H54 (cell line): ENCODE data around the gene LRRC8B.

ENCODE experiments used
- DNase-seq: peaks from one replicate; pipeline ENCODE4 v3.0.0; 2011; ENCODE audit warnings: low spot score, mixed read lengths; ENCODE audit not compliant: insufficient read length
- FAIRE-seq: peaks from 3 replicates; lab custom pipeline; 2011; peaks lifted over from hg19 to GRCh38; lab: Jason Lieb, UNC
- POLR2A ChIP-seq: IDR thresholded peaks from 2 replicates; pipeline ENCODE4 v1.6.1; 2011; ENCODE audit warnings: low read depth, mild to moderate bottlenecking, low read length

LRRC8B gene

GRCh38 chr1:89608319-89608983, 83.8 kb downstream of the LRRC8B start:
- TF ChIP-seq POLR2A, result no peak
- DNase-seq (no peak), FAIRE-seq (no peak)

GRCh38 chr1:89608984-89609725, 84.5 kb downstream of the LRRC8B start:
- DNase-seq (no peak), FAIRE-seq (no peak)
- TF ChIP-seq POLR2A, result no peak

GRCh38 chr1:89609781-89610456, 85.3 kb downstream of the LRRC8B start:
- no peak for TF ChIP-seq POLR2A
- FAIRE-seq (no peak), DNase-seq (no peak)

DNA sequence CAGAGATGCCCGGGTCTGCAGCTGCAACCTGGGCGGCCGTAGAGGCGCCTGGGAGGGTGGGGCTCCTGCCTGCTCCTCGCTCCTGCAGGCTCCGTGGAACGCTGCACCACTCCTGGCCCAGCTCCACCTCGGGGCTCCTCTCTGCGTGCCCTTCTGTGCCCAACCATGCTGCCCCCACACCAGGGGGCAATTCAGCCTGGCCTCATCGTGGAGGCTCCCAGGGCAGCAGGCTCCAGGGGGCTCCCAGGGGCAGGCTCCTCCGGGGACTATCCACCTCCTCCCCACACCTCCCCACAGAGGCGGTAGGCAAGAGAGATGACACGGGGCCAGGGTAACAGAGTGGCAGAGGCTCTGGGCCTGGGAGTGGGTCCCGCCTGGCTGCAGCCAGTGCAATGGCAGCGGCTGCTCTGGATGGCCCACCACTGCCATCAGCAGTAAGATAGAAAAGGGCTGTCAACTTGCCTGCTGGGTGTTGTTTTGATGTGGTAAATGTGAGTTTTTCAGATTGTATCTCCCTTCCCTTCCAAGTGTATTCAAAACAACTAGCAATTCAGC, 85.9 kb downstream of the LRRC8B start:
- no peak for TF ChIP-seq POLR2A
- DNase-seq (no peak), FAIRE-seq (no peak)

DNA sequence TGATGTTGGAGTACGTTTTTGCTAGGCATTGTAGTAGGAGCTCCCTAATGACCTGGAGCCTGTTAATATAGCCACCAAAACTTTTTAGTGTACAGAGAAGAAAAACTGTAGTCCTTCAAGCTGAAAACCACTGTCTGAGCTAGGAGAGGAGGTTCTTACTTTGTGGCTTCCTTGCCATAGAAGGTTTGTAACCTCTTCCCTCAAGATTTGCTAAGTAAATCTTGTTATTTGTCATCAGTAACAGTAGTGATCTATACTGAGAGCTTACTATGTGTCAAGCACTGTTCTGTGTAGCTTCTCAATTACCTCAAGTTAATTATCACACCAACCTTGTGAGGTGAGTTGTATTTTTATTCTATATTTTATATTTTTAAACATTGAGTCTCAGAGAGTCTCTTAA, 87.1 kb downstream of the LRRC8B start:
- no peak for DNase-seq
- FAIRE-seq, result no peak
- TF ChIP-seq POLR2A, result no peak

DNA sequence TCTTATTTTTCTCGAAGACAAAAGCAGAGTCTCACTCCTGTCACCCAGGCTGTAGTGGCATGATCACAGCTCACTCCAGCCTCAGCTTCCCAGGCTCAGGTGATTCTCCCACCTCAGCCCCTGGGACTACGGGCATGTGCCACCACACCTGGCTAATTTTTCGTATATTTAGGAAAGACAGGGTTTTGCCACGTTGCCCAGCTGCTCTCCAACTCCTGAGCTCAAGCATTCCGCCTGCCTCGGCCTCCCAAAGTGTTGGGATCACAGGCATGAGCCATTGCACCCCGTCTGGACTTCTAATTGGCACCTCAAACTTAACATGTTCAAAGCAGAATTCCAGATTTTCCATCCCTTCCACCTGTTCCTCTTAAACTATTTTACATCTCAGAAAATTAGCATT, 89.3 kb downstream of the LRRC8B start:
- DNase-seq (no peak), FAIRE-seq (no peak)
- TF ChIP-seq POLR2A, result no peak

DNA sequence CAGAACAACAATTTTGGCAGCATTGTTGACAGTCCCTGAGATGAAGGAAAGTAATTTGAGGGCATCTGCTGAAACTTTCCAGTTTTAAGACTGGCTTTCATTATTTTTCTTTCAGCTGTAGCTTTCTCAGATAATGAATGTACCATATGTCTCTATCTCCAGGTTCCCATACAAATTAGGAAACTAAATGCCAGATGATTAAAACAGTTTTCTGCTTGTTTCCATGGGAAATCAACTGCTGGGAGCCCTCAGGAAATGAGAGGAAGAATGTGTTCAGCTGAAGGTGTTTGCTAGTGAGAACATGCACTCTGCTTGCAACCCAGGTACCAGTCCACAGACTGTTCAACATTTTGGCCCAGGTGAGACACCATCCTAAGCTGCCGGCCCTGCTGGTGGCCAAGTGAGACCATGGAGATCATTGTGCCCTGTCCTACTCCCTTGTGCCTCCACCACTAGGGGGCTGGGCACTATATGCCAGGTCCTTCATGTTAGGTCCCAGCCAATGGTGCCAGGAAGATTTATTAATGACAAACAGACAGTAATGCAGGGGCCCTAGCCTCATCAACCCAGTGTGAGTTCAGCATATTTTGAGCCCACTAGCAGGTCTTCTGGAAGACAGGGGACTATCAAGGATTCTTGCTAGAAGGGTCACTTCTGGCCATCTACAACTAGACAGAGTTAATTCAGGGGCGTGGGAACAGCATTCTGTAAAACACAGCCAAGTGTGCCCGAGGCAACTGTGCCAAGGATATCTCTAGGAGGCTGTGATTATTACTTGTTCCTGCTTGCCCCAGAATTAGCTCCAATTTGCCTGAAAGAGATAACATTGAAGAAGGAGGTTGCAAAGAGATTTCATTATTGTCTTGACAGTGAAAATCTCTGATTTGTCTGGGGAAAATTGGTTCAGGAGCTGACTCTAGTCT, 91.3 kb downstream of the LRRC8B start:
- DNase-seq (no peak), FAIRE-seq (no peak)
- no peak for TF ChIP-seq POLR2A

DNA sequence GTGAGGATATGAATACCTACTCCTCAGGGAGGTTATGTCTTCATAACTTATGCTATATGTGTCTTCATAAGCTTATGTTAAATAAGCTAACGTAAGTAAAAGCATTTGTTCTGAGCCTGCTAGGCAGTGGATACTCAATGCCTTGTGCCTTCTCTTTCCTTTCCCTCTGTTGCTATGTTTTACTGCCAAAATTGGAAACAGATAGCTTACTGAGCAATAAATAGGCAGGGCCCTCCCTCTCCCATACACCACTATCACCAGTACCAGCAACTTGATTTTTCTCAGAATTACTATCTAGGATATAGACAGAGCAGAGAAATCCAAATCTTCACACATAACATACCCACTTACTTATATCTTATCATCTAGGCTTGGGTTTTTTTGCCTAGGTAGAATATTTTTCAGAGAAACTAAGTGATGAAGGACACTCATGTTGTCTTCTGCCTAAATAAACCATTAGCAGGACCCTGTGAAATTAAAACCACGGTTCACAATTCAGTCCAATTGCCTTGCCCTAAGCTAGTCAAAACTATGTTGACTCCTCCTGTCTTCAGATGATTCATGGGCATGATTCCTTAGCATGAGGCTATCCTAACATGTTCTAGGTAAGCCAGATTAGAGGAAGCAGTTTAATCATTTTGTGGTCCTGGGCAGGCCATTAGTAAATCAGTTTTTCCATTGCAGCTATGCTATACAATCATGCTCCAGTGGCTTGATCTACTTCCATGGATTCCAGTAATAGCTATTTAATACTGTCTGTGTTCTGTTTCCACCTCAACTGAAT, 92.4 kb downstream of the LRRC8B start:
- no peak for TF ChIP-seq POLR2A
- DNase-seq (no peak), FAIRE-seq (no peak)

DNA sequence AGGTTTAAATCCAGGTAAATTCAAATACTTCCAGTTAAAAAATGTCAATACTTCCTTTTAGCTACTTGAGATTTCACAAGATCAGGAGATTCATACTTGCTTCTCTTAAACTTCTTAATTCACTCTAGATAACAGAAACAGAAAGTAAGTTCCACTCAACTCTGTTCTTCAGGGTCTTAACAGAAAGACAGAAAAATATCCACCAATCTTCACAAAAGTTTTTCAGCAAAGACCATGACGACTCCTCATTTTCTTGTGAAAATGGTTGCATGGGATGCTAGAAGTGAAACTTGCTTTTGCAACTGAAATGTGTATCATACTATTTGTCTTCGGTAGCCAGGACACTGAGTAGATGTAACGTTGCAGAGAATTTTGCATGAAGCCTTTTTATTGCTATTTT, 96.0 kb downstream of the LRRC8B start:
- DNase-seq (no peak), FAIRE-seq (no peak)
- TF ChIP-seq POLR2A, result no peak

GRCh38 chr1:89622895-89623294, 98.3 kb downstream of the LRRC8B start:
- FAIRE-seq, result no peak
- no peak for TF ChIP-seq POLR2A
- DNase-seq, result no peak

DNA sequence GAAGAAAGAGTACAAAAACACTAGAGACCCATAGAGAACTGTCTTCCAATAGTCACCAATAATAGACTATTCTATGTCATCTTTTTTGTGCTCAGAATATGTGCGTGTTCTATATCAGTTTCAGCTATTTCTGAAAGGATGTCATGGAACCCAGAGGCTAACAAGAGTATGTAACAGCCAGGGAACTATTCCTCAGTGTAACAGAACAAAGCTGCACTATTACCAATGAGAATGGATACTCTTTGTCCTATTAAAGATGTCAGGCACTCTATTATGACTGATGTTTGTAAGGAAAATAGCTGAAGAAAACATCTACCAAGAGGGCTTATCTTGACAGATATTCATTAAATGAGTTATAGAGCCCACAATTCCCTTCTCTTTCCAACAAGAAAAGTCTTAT, 99.7 kb downstream of the LRRC8B start:
- FAIRE-seq, result no peak
- no peak for DNase-seq
- no peak for TF ChIP-seq POLR2A

DNA sequence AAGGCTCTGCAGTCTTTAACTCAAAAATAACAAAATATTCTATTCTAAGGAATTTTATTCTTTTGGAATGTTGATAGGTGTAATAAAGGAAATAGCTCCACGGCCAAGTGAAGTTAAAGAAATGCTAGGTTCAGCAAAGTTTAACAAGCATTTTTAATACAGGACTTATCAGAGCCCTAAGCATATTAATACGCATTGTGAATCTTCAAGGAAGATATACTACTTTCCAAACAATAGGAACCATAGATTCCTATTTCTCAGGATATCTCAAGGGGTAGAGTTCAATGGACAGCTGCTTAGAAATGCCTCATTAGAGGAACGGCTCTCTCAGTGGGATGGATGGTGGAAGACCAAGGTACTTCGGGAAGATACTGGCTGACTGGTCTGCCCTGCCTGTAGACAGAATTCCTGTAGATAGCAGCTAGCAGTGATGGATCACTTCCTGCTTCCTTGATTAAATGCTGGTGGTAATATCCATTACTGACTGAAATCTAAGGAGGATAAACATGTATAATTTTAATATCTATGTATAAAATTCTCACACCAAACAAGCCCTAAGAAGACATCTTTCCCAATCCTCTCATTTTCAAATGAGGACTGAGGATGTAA, 100.2 kb downstream of the LRRC8B start:
- FAIRE-seq (no peak), DNase-seq (no peak)
- no peak for TF ChIP-seq POLR2A

GRCh38 chr1:89627596-89627962, 103.0 kb downstream of the LRRC8B start:
- no peak for TF ChIP-seq POLR2A
- no peak for DNase-seq
- FAIRE-seq, result no peak
